ENCODE measurements around the gene CDH3.

DNA sequence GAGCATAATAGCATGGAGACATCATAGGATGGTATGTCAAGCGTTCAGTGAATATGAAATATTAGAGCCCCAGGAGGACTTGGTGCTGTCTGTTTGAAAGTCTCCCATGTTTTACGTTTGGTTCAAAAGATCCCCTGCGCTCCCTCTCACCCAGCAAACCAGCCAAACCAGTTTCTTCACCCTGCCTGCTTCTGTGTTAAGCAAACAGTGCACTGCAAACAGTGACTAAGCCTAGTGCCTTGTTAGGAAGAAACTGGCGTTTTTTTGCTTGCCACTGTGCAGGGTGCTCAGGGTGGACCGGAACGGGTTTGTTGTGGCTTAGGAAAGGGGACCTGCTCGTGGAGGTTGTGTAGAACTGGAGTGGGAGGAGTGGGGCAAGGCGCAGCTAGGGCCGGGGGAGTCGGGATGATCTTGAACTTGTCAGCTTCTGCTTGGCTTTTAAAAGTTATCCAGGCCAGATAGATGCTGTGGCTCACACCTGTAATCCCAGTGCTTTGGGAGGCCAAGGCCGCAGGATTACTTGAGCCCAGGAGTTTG, 99.7 kb downstream of the CDH3 start:
- TF ChIP-seq POLR2A (IDR thresholded peaks at IDR 0.05; ENCODE audit: low read length) (no peak), GATA1 (IDR thresholded peaks at IDR 0.05; ENCODE audit: low read depth, low read length) (no peak)
